IPS-NIHi7 (cell line): ENCODE measurements around the gene DNAJB9.
A peak's percentile ranks its signal among the peaks of the same experiment; 100 is the strongest.

Source experiments
- DNase-seq: peaks from one replicate; pipeline ENCODE4 v3.0.0; 2012; ENCODE audit warnings: mixed read lengths; ENCODE audit errors: extremely low spot score

Gene DNAJB9

DNA sequence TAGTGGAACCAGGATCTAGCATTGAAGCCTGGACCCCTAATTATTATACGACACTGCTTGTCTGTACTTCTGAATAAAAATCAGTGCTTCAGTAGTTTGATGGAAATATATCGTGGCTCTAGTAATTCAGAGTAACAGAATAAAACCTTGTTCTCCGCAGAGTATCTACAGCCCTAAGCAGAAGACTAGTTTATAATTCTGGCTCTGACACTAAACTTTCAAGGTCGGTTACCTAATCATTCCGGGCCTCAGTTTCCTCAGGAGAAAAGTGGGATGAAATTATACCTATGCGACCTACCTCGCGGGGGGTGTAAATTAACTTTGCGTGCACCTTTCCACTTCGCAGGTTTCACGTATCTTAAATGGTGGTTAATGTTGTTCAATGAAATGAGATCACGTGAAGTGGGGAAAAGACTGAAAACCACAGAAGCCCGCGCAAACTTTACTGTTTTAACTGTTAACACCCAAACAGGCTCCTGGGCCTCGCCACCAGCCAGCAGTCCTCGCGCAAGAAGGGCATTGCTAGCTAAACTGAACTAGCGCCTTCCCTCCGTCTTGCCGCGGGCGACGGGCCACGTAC, 783 bp upstream of the DNAJB9 start:
- DNase-seq: no peak

DNA sequence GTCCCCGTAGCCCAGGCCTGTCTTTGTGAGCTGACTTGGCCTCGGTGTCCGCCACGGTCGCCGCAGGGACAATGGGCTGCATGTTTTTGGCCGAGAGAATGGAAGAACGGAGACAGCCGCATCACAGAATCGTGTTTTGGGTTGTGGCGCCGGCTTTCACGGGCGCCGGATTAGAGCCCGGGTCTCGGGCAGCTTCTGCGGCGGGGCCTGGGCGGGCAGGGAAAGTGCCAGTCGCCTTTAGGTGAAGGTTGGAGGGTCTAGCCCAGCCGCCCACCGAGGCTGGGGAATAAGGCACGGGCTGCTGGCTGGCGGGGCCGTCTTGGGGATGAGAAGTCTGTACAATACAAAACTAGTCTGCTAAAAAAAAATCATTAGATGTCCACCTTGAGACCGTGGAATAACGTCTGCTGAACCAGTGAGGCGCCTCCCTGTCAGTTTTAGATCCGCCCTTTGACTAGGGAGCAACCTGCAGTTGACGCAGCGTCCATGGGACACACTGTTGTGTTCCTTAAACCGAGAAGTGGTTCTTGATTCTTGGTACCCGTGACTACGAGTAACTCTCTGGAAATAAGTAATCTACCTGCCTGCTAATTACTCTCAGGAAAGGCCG, 577 bp downstream of the DNAJB9 start:
- DNase-seq: peak; percentile 50

DNA sequence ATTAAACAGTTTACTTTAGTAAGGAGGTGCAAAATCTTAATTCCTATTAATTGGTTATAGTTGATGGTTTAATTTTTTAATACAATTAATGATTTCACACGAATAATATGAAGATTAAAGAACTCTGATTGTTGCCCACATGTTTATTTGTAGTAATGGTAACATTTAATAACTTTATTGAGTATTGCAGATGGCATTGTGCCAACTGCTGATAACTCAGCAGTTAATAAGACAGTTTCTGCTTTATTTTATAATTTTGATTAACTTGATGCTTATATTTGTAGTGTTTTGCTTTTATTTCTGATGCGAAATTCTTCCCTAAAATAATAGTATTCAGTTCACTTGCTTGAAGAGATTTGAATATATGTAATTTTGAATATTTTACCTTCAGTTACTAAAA, 2.8 kb downstream of the DNAJB9 start:
- DNase-seq: no peak

DNA sequence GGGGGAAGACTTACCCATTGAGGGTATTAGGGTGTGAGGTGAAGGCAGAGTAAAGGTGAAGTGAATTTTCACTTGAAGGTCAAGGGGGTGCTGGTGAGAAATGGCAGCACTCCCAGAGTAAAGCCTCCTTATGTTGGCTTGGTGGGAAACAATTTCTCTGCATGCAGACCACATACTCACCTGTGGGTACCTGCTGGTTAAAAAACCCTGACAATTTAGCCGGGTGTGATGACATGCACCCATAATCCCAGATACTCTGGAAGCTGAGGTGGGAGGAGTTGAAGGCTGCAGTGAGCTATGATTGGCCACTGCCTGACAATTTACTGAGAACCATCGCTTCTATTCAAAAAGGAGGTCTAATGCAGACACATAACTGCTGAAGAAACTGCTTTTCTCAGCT, 5.5 kb downstream of the DNAJB9 start:
- no peak for DNase-seq

DNA sequence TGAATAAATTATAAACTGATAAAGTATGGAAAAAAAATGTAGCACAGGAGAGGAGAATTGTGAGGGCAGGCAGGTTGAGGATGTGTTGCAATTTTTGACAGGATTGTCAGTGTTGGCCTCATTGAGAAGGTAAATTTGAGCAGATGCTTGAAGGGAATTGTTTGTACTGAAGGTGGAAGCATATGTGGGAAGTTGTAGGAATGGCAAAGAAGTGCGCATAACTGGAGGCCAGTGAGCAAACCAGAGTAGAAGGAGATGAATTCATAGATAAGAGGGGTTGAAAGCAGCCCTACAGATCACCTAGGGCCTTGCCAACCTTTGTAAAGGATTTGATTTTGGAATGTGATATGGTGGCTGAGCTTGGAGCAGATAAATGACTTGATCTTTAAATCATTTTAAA, 6.4 kb downstream of the DNAJB9 start:
- DNase-seq: no peak

DNA sequence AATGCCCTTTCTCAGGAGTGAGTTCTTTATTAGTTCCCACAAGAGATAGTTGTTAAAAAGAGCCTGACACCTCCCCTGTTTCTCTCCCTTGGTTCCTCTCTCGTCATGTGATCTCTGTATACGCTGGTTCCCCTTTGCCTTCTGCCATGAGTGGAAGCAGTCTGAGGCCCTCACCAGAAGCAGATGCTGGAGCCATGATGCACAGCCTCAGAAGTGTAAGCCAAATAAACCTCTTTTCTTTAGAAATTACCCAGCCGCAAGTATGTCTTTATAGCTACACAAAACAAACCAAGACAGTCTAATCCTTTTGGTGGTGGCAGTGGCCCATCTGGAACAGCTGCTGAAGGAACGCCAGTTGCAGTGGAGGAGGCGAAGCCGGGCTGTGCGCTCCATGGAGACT, 9.3 kb downstream of the DNAJB9 start:
- DNase-seq: no peak

DNA sequence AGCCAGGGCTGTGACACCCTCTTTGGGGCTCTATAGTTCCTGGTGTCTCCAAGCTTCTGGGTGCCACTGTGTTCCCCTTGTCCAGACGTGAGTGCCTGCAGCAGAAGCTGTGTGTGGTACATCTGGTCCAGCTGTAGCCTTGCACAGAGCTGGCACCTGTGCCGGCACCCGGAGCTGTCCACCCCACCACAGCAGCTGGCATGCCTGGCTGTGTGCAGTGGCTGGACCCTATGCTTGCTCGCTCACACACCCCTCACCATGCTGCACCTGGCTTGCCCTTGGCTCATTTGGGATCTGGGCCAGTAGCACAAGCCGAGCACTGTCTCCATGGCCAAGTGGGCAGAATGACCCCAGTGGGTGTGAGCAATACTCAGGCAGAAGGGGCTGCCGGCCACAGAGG, 10.6 kb downstream of the DNAJB9 start:
- DNase-seq: no peak

DNA sequence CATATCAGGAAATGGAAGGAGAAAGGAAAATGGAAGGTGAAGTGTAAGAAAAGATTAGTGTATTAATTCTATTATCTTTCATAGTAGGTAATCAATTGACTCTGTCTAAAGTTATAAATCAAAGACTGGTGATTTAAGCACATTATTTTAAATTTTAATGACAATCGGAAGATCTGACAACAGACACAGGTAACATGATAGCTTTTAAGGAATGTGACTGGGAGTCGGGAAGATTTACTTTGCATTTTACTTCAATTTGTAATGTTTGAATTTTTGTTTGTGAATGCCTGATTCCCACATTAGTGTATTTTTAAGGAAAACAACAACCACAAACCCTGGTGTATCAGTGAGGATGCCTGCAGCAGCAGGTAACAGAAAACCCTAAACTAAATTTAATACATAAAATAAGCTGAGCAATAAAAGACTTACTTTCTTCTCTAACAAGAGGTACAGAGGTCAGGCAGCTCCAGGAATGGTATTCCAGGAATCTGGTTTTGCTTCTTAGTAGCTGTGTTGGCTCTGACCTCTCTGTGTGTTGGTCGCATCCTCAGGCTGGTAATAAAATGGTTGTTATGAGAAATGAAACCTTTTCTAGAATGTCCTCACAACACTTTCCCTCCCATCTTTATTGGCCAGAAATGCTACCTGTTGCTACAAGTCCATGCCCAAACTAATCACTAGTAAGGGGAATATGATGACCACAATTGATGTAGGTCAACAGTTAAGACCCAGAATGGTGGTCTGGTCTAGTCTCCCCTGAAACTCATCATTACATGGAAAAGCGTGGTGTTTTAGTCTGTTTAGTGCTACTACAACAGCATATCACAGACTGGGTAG, 12.2 kb downstream of the DNAJB9 start:
- DNase-seq: peak; percentile 42

DNA sequence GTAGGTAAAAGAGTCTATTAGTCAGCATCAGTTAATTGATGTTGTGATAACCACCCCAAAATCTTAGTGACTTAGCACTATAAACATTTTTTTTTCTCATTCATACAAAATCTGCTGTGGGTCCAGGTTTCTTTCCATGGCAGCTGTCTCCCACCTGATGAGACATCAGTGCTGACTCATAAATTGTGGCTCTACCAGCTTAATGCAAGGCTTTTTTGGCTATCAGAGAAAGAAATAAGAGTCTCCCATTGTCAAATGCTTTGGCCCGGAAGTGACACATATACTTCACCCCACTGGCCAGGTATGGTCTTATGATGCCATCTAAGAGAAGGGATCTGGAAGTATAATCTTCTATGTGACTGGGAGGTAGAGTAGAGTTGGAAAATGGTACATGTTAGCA, 14.5 kb downstream of the DNAJB9 start:
- no peak for DNase-seq

DNA sequence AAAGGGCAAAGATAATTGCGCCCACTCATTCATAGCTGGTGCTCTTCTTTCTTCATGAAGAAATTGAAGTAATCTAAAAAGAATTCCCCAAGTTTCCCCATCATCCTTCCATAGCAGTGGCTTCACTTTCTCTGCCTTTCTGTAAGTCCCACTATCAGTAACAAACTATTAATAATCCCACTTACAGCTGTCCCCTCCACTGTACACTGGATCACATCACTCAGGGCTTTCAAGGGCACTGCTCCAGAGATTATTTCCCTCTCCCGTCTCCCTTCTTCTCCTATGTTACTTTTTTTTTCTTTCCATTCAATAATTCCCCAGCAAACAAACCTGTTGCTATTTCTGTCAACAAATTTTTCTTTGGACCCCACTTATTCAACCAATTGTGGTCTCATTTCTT, 16.2 kb downstream of the DNAJB9 start:
- DNase-seq: no peak

DNA sequence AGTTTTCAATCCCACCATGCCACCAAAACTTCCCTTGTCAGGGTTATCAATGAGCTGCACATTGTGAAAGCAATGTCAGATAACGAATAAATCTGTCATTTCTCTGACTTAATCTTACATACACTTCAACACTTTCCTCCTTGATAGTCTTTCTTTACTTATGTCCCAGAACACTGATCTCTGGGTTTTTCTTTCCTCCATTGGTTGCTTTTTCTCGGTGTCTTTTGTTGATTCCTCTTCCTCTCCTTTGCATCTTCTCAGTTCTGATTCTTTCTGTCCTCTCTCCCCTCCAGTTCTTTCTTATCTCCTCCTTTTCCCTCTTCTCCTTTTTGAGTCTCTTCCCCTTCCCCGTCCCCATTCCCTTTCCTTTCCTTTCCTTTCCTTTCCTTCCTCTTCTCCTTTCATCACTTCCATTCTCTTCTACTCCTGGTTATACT, 16.6 kb downstream of the DNAJB9 start:
- no peak for DNase-seq

DNA sequence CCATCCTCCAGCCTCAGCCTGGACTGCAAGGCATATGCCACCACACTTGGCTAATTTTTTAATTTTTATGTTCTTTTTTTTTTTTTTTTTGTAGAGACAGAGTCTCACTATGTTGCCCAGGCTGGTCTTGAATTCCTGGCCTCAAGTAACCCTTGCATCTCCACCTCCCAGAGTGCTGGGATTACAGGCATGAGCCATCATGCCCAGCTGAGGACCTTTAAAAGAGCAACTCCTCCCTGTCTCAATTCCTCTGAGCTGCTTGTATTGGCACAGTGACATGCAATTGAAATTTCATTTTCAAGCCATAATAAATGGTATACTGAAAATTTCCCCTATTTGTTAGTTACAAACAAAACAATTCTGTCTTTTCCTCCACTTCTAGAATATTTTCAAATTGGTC, 19.5 kb downstream of the DNAJB9 start:
- DNase-seq: no peak

DNA sequence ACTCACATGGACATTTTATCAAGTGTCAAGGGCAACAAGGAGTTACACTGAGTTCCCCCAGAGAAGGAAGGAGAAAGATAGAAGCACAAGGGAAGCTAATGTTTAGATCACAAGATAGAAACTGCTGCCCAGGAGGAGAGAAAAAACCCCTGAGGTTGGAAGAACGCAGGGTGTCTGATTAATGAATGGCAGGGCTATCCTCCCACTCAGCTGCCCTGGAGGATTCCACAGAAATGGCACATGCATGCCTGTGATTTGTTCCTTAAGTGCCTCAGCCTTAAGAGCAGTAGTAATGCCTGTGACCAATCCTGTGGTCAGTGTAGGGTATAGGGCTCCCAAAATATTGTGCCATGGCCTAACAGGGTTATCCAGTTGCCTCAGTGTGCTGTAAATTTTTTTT, 20.2 kb downstream of the DNAJB9 start:
- DNase-seq: no peak

DNA sequence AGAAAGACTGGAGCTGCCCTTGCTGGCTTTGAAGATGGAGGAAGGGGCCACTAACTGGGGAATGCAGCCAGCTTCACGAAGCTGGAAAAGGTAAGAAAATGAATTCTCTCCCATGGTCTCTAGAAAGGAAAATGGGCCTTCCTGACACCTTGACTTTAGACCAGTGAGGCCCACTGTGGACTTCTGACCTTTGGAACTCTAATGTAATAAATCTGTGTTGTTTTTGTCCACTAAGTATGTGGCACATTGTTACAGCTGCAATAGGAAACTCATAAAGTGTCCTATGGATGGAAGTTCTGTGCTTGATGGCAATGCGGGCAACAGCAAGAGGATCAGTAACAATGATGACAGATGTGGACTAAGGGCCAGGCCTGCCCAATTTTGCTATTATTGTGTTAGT, 20.9 kb downstream of the DNAJB9 start:
- no peak for DNase-seq

DNA sequence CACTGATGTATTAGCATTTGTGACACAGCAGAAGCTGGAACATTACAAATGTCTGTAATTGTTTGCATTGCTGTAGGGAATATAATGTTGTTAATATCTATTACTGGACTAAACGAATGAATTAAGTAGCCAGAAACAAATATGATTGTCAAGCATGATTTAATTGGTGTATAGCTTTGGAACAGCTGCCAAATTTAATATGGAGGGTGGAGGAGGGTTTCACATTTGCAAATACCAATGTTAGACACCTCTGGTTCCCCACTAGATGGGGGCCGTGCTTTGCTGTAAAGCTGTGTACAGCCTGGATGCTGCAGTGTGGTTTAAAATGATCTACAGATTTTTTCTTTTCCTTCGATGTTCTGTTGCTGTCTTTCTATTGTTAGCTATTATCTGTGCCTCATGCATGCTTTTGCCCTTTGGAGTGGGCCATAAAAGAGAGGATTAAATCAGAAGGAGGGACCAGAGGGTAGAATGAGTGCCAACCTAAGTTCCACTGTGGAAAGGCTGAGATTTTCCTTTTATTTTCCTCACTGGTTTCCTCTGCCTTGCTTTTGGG, 23.1 kb downstream of the DNAJB9 start:
- no peak for DNase-seq

DNA sequence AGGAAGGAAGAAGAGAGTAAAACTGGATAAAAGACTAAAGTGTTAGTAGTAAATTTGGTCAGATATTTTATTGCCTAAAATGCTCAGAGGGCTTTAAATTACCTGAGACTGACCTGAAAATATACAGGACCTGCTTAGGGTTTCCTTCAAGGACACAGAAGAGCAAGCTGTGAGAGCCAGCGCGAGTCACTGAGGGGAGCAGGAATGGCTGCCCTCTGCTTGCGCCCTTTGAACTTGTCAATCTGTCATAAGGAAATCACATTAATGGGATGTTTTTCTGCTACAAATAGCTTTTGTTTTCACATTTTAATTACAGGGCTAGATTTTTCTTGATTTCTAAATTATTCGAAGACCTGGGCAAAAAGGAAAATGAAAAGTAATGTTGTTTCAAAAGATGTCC, 26.9 kb downstream of the DNAJB9 start:
- DNase-seq: no peak

DNA sequence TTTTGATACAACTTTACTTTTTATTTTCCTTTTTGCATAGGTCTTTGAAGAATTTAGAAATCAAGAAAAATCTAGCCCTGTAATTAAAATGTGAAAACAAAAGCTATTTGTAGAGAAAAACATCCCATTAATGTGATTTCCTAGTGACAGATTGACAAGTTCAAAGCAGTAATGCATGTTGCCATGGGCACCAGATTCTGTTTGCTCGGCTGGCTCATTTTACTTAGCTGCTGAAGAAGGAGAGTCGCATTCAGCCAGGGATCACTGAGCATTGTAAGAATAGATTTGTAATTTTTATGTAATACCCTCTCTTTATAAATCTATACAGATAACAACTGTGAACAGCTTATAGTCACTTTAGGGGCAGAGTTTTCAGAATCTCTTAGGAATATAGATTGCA, 28.5 kb downstream of the DNAJB9 start:
- no peak for DNase-seq

DNA sequence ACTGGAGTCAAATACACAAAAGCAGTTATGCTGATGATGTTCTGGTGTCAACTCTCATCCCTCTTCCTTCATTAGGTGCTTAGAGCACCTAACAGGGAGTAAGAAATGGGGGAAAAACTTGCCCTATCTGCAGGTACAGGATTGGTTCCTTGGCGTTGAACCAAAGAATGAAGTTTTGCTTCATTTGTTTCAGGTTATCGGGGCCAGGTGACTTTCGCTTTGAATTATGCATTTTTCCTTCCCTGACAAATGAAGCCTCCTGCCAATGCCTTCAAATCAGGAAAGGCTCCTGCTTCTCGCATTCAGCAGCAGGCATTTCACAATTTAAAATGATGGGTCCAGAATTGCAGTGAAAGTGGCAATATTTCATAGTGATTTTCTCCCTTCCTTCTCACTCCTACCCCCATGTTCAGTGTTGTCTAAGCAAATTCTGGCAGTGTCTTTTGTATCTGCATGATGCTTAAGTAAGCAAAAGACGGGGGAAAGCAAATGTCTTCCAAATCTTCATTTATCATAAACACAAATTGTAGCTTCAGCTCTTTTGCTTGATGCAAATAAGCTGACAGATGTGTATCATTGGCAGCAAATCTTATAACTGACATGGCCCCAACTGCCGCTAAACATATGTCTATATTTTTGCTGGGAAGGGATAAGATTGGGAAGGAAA, 29.4 kb downstream of the DNAJB9 start:
- DNase-seq: no peak

DNA sequence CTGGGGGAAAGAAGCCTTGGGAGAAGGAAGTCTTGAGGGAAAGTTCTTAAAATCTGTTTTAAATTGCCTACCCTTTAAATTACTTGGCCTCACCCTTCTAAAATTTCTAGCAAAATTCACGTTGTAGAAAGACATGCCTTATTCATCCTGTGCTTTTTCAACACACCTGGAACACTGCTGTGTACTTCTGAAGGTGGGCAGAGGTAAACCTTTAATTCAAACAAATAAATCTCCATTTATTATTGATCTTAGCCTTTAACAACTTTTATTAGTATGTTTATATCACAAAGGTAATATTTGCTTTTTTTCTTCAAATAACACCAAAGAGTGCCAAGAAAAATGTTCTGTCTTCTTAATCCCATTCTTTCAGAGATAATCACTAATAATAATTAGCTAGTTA, 30.7 kb downstream of the DNAJB9 start:
- no peak for DNase-seq

DNA sequence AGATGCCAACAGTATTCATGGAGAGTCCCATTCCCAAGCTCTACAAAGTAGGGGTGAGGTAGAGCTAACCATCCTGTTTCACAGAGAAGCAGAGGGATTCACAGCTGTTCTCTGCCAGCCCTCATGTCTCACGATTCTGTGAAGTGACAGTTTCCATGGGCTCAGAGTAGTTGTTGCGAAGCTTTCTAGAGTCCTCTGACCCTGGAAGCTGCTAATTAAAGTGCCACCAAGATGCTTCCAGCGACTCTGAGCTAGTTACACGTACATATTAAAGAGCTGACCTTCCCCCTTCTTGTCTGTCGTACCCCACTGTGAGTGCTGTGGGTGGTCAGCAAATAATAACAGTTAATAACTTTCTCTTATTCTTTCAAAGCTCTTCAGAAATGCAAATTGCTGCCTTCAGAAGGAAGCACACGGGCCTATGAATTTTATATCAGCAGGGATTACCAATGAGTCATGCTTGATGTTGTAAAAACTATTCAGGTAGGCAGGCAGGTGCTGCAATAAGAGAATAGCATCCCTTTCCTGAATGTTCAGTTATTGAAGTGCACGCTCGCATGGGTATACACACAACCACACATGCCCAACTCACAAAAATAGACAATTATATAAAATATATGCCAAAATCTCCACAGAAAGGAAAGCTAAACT, 34.1 kb downstream of the DNAJB9 start:
- DNase-seq: no peak

DNA sequence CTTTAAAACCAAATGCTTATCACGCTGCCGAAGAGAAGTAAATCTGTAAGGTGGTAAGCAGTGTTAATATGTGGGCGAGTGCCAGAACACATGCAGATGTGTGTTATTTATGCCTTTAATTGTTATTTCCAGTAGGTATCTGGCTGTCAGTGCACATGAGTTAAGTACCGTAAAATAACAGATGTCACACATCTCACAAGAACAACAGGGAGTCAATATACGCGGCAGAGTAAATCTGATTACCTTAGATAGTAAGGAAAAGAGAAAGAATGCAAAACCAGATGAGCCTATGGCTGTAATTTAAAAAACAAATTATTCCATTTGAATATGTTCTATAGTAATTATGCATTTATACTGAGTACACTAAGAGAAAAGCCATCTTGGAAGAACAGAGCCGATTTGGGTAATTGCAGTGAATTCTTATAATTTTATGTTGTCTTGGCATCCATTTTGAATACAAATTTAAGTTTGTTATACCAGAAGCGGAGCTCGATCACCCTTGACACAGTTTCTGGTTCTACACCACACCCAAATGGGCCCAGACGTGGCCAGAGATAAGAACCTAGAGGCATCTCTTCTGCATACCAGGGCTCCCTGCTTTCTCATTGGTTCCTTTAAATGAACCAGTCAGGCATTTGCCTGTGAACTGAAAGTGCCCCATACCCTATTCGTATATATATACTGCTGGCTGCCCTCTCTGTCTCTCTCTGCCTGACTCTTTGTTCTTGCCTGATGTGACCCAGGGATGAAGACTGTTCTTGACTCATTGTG, 34.8 kb downstream of the DNAJB9 start:
- no peak for DNase-seq
